Measurements from ENCODE around the gene TIMM8B.
A peak's percentile ranks its signal among the peaks of the same experiment; 100 is the strongest.
"Not testable (repeated sequence)": the region's sequence is repeated elsewhere in the genome, so short reads cannot be mapped to it uniquely, and the experiment has no call there.

The TIMM8B gene

GRCh38 chr11:112073941-112074811, 12.4 kb downstream of the TIMM8B start, which contains the start of the genes NKAPD1 and PIH1D2:
TSS of gene NKAPD1 (plus strand) at chr11:112074299. CDS start at chr11:112075575, 1,276 bp downstream.
TSS of gene PIH1D2 (minus strand) at chr11:112074017. CDS start at chr11:112073174, 843 bp downstream.
- peak; percentile 74 for DNase-seq

GRCh38 chr11:112062923-112063322, 23.6 kb downstream of the TIMM8B start:
- no peak for DNase-seq

GRCh38 chr11:112058103-112058502, 28.5 kb downstream of the TIMM8B start:
- no peak for DNase-seq

GRCh38 chr11:112057170-112057569, 29.4 kb downstream of the TIMM8B start:
- no peak for DNase-seq

- no peak for DNase-seq
Measured at GRCh38 chr11:112051768-112052167, 34.8 kb downstream of the TIMM8B start.

- DNase-seq: no peak
Measured at GRCh38 chr11:112050721-112051120, 35.8 kb downstream of the TIMM8B start.

GRCh38 chr11:112049777-112050176, 36.8 kb downstream of the TIMM8B start:
- DNase-seq: no peak

GRCh38 chr11:112048256-112048655, 38.3 kb downstream of the TIMM8B start:
- DNase-seq: not testable (repeated sequence)

GRCh38 chr11:112046647-112047046, 39.9 kb downstream of the TIMM8B start:
- DNase-seq: not testable (repeated sequence)

GRCh38 chr11:112044961-112045360, 41.6 kb downstream of the TIMM8B start:
- DNase-seq: no peak

GRCh38 chr11:112042961-112043304, 43.6 kb downstream of the TIMM8B start:
- DNase-seq: no peak

- DNase-seq: no peak
Measured at GRCh38 chr11:112042161-112042960, 44.2 kb downstream of the TIMM8B start.

GRCh38 chr11:112037527-112037926, 49.0 kb downstream of the TIMM8B start:
- DNase-seq: no peak
